CD14-positive monocyte (primary cell): ENCODE results near the gene FAM180A. TPM values are rescaled to one million over a fixed set of nuclear protein-coding genes. Genes with fewer than 3 reads are reported as not detected.

ENCODE experiments used
- DNase-seq, 3 donors: peaks; one replicate each; pipeline ENCODE4 v3.0.0-alpha.2; 2011 to 2022
- H2AFZ ChIP-seq: 2 replicates; pipeline ENCODE4 v1.6.0; 2012; ENCODE audit warnings: mild to moderate bottlenecking, low read depth, low read length, inconsistent platforms; ENCODE audit not compliant: insufficient read depth, poor library complexity, severe bottlenecking
- H3K27ac ChIP-seq, 2 donors: 1 replicate in 1 of 2; 2 replicates in 1 of 2; pipeline ENCODE4 v1.5.1; 2012 to 2013; ENCODE audit warnings: low read length in 2 of 2, control low read depth in 1 of 2, inconsistent platforms in 1 of 2, low read depth in 1 of 2, mild to moderate bottlenecking in 1 of 2
- H3K27me3 ChIP-seq, 2 donors: one replicate each; pipeline versions ENCODE4 v1.6.0 to v1.6.1; 2011 to 2013; ENCODE audit warnings: low read length in 2 of 2; ENCODE audit not compliant: control insufficient read depth in 2 of 2, insufficient read depth in 2 of 2
- H3K36me3 ChIP-seq, 2 donors: replicated peaks in 1 of 2; 1 replicate in 1 of 2; 2 replicates in 1 of 2; pipeline versions ENCODE4 v1.5.1 to v1.6.1; 2012 to 2013; ENCODE audit warnings: low read length in 2 of 2, control low read depth in 1 of 2, inconsistent platforms in 1 of 2, mild to moderate bottlenecking in 1 of 2; ENCODE audit not compliant: insufficient read depth in 2 of 2, control insufficient read depth in 1 of 2
- H3K4me1 ChIP-seq, 2 donors: 1 replicate in 1 of 2; 2 replicates in 1 of 2; pipeline versions ENCODE4 v1.5.1 to v1.6.1; 2012 to 2013; ENCODE audit warnings: low read length in 2 of 2, control low read depth in 1 of 2, inconsistent platforms in 1 of 2, mild to moderate bottlenecking in 1 of 2, moderate library complexity in 1 of 2; ENCODE audit not compliant: insufficient read depth in 2 of 2, control insufficient read depth in 1 of 2
- H3K4me2 ChIP-seq: replicated peaks from 2 replicates; pipeline ENCODE3; 2012; ENCODE audit warnings: low read length, moderate library complexity, mild to moderate bottlenecking; ENCODE audit not compliant: poor library complexity, severe bottlenecking; ENCODE audit errors: extremely low read depth
- H3K4me3 ChIP-seq, 3 experiments: fragments of 200-600 bp in 1 of 3; sonication (generic) in 1 of 3; replicated peaks in 1 of 3; 1 replicate in 2 of 3; 2 replicates in 1 of 3; pipeline ENCODE4 v1.5.1; 2011 to 2013; ENCODE audit warnings: low read length in 3 of 3, mild to moderate bottlenecking in 3 of 3, control low read depth in 2 of 3, low read depth in 2 of 3, inconsistent platforms in 1 of 3, moderate library complexity in 1 of 3
- H3K79me2 ChIP-seq: 2 replicates; pipeline ENCODE4 v1.6.0; 2012; ENCODE audit warnings: mild to moderate bottlenecking, control low read depth, inconsistent platforms, low read length, moderate library complexity; ENCODE audit not compliant: insufficient read depth
- H3K9ac ChIP-seq: 2 replicates; pipeline ENCODE4 v1.6.0; 2017; ENCODE audit warnings: low read length, mild to moderate bottlenecking; ENCODE audit not compliant: insufficient read depth, poor library complexity, severe bottlenecking
- H3K9me3 ChIP-seq, 2 donors: replicated peaks in 1 of 2; 1 replicate in 1 of 2; 2 replicates in 1 of 2; pipeline versions ENCODE4 v1.5.1 to v1.6.1; 2012 to 2013; ENCODE audit warnings: low read length in 2 of 2, control low read depth in 1 of 2; ENCODE audit not compliant: control insufficient read depth in 1 of 2, insufficient read depth in 1 of 2
- H4K20me1 ChIP-seq: 2 replicates; pipeline ENCODE4 v1.6.0; 2012; ENCODE audit warnings: mild to moderate bottlenecking, low read length, control low read depth, moderate library complexity; ENCODE audit not compliant: insufficient read depth
- H3K27ac Mint-ChIP-seq, 7 donors: one replicate each; pipeline ENCODE4 v1.8.0; 2020; ENCODE audit warnings: mild to moderate bottlenecking in 7 of 7, mixed read lengths in 7 of 7, moderate library complexity in 6 of 7, inconsistent platforms in 2 of 7
- H3K27me3 Mint-ChIP-seq, 3 donors: one replicate each; pipeline ENCODE4 v1.8.0; 2021 to 2022; ENCODE audit warnings: low read depth in 3 of 3, mild to moderate bottlenecking in 3 of 3, mixed read lengths in 3 of 3, moderate library complexity in 3 of 3, inconsistent platforms in 1 of 3
- H3K36me3 Mint-ChIP-seq, 2 donors: one replicate each; pipeline ENCODE4 v1.8.0; 2020; ENCODE audit warnings: mixed read lengths in 2 of 2, inconsistent platforms in 1 of 2, mild to moderate bottlenecking in 1 of 2
- H3K4me1 Mint-ChIP-seq: one replicate; pipeline ENCODE4 v1.8.0; 2020; ENCODE audit warnings: mild to moderate bottlenecking, mixed read lengths
- H3K4me3 Mint-ChIP-seq, 2 donors: one replicate each; pipeline ENCODE4 v1.8.0; 2020; ENCODE audit warnings: mild to moderate bottlenecking in 2 of 2, mixed read lengths in 2 of 2, moderate library complexity in 1 of 2
- H3K9me3 Mint-ChIP-seq, 7 donors: one replicate each; pipeline ENCODE4 v1.8.0; 2020 to 2022; ENCODE audit warnings: mixed read lengths in 7 of 7, mild to moderate bottlenecking in 6 of 7, moderate library complexity in 6 of 7, inconsistent platforms in 2 of 7
- WGBS: methylation state at CpG from one replicate; pipeline ENCODE4 v1.1.5; 2013; ENCODE audit warnings: missing lambda C conversion rate; ENCODE audit not compliant: insufficient coverage; 5-methylcytosine and 5-hydroxymethylcytosine counted together
- intact Hi-C, 2 donors: fragments of 100-400 bp; cut with micrococcal nuclease; formaldehyde crosslinking; loops; one replicate each; pipeline versions ENCODE4 v1.15.0 to v1.15.1; 2023
- polyA plus RNA-seq, 3 donors: library from polyadenylated mRNA; depleted of rRNA in 1 of 3; unstranded in 2 of 3; stranded (reverse) in 1 of 3; fragments of 300-500 nt in 2 of 3; fragments of >200 nt in 1 of 3; fragmentation: Illumina TruSeq in 2 of 3; gene quantifications; 1 replicate in 2 of 3; 2 replicates in 1 of 3; pipeline ENCODE4 v1.2.3, GENCODE V29; 2012 to 2021
- TF ChIP-seq, protein P1 (sequence below): fragments of 200-600 bp; IDR thresholded peaks from one replicate; pipeline ENCODE4 v1.8.0; 2022; ENCODE audit warnings: antibody characterized with exemption, mild to moderate bottlenecking

FAM180A gene
- polyA plus RNA-seq, 3 donors, result not detected

GRCh38 chr7:135715055-135715522 is 33.5 kb downstream of the FAM180A start:
- no peak overlapping the region for H3K4me3 ChIP-seq
- no peaks in the 10 kb centered on the region for H4K20me1 ChIP-seq
- Mint-ChIP-seq H3K27ac (no peak overlapping the region), H3K9me3 (no peaks in the 10 kb centered on the region), H3K36me3 (no peaks in the 10 kb centered on the region), H3K27me3 (peaks cover 0 to 4% (median 2%) of the 10 kb centered on the region in 3 donors), H3K4me3 (no peak overlapping the region), H3K4me1 (peaks cover 3% of the 10 kb centered on the region)
- H3K27ac ChIP-seq, result no peak overlapping the region
- no peak overlapping the region for H3K4me2 ChIP-seq
- no peaks in the 10 kb centered on the region for H3K9me3 ChIP-seq
- no peaks in the 10 kb centered on the region for H3K36me3 ChIP-seq
- TF ChIP-seq, protein P1, sequence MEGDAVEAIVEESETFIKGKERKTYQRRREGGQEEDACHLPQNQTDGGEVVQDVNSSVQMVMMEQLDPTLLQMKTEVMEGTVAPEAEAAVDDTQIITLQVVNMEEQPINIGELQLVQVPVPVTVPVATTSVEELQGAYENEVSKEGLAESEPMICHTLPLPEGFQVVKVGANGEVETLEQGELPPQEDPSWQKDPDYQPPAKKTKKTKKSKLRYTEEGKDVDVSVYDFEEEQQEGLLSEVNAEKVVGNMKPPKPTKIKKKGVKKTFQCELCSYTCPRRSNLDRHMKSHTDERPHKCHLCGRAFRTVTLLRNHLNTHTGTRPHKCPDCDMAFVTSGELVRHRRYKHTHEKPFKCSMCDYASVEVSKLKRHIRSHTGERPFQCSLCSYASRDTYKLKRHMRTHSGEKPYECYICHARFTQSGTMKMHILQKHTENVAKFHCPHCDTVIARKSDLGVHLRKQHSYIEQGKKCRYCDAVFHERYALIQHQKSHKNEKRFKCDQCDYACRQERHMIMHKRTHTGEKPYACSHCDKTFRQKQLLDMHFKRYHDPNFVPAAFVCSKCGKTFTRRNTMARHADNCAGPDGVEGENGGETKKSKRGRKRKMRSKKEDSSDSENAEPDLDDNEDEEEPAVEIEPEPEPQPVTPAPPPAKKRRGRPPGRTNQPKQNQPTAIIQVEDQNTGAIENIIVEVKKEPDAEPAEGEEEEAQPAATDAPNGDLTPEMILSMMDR, result no peak
- H2AFZ ChIP-seq, result no peak overlapping the region
- 96% methylated on average over 5 of the region's 5 CpGs for WGBS
- no peak overlapping the region for H3K9ac ChIP-seq
- no peaks in the 10 kb centered on the region for H3K79me2 ChIP-seq
- intact Hi-C loops, result no loop called here
- no peaks in the 10 kb centered on the region for H3K27me3 ChIP-seq
- DNase-seq, result no peak
- H3K4me1 ChIP-seq, result no peaks in the 10 kb centered on the region

DNA sequence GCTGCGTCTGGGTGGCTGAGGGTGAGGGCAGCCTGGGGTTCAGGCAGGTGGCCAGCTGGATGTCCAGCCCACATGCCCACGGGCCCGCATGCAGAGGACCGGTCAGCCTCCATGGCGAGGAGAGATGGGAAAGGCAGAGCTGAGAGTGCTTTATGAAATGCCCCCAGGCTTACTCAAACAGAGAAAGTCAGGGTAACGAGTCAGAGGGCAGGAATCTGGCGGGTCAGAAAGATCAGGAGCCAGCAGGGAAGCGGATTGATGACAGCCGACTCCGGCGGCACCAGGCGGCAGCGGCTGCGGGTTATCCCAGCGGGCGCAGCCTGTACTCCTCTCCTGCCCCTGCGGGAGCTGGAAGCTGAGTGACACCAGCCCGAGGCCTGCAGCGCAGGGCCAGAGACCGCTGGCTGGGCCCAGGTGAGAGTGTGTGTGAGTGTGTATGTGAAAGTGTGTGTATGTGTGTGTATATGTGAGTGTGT is 34.0 kb downstream of the FAM180A start:
- Histone ChIP-seq H3K79me2 (no peaks in the 10 kb centered on the region), H4K20me1 (no peaks in the 10 kb centered on the region), H3K4me2 (no peak overlapping the region), H3K27me3 (no peaks in the 10 kb centered on the region), H3K36me3 (no peaks in the 10 kb centered on the region), H3K9ac (no peak overlapping the region), H3K9me3 (no peaks in the 10 kb centered on the region), H2AFZ (no peak overlapping the region), H3K27ac (no peak overlapping the region), H3K4me1 (no peaks in the 10 kb centered on the region), H3K4me3 (no peak overlapping the region)
- no peaks in the 10 kb centered on the region for H3K9me3 Mint-ChIP-seq
- H3K4me3 Mint-ChIP-seq, result no peak overlapping the region
- TF ChIP-seq, protein P1, result no peak
- DNase-seq, result no peak
- 98% methylated on average over 18 of the region's 20 CpGs for whole genome bisulfite sequencing
- H3K27me3 Mint-ChIP-seq, result peaks cover 0 to 2% (median 2%) of the 10 kb centered on the region in 3 donors
- H3K36me3 Mint-ChIP-seq, result no peaks in the 10 kb centered on the region
- no peak overlapping the region for H3K27ac Mint-ChIP-seq
- H3K4me1 Mint-ChIP-seq, result peaks cover under 1% of the 10 kb centered on the region
- intact Hi-C loops, result no loop called here
